GF-D8 (cell line): ENCODE results near the gene DPF3.

ENCODE experiments used
- DNase-seq: peaks from one replicate; lab custom pipeline; 2025; lab: John Stamatoyannopoulos, UW

Gene DPF3

DNA sequence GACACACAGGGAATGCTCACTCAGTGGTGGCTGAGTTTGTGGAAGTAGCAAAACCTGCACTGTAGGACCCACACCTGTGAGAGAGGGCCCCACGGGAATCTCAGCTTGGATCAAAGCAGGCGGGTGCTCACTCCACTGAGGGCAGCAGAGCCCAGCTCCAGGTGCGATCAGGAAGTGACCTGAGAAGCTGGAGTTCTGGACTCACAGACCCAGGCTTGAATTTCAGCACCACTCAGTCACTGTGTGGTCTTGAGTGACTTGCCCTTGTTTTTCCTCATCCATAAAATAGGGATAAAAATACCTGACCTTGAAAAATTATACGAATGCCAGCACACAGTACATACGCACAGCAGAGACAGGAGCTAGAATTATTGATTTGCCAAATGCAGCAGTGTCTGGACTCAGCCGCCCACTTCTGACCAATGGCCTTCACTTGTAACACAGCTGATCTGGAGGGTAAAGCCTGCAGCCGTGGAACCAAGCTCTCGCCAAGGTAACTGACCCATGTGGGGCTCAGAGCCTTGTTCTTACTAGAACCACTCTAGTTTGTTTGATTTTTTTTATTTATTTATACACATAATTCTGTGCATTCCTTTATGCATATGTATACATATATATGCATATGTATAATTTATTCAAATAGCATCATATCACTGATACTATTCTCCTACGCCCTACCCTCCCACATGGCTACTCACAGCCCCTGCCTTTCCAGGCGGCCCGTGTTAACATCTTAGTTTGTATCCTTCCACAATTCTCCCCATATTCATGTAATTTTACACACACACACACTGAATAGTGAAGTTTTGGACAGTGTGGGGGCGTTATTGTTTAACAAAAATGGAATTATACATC lies 53.9 kb downstream of the DPF3 start:
- no peak for DNase-seq

DNA sequence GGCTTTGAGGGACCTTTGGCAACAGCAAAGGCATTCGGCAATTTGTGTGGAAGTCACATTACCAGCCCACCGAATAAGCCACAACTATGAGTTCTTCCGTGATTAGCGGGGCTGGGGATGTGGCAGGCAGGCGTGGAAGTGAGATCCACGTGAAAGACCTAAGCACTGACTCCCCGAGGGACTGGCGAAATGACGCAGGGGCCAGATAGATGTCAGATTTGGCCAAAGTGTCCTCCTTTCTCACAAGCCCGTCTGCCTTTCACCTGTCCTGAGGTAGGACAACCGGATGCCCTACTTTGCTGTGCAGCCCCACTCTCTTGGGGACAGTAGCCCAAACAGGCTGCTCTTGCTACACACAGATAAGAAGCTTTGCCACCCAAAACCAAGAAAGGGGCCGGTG lies 54.5 kb downstream of the DPF3 start:
- DNase-seq, result no peak

DNA sequence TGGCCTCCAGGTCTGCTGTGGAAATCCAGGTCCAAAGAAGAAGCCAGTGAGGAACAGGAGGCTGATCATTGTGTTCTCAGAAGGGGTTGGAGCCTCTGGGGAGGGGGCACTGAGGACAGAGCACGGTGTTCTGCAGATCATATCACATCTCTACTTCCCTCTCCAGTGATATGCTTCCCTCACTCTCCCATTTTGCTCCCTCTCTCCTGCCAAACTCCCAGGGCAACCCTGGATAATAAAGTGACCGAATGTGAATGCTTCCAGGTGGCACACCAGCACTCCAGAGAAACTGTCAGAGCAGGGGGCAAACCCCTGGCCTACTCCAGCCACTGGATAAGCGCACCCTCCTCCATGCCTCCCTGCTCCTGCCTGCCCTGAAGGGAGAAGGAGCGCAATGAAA lies 57.8 kb downstream of the DPF3 start:
- no peak for DNase-seq

DNA sequence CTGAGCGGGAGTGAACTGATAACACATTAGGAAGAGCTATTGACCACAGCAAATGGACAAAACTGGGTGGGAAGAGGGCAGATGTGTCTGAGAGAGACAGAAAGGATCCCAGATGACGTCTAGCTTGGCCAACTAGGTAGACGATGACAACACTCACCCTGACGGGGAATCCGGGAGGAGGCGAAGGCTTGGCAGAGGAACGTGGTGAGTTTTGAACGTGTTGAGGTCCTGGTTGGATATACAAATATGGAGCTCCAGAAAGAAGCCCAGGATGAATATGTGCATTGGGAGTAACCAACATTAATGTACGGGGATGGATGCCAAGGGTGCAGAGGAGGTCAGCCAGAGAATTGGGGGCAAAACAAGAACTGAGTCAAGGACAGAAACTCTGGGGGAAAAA lies 60.7 kb downstream of the DPF3 start:
- DNase-seq, result no peak

DNA sequence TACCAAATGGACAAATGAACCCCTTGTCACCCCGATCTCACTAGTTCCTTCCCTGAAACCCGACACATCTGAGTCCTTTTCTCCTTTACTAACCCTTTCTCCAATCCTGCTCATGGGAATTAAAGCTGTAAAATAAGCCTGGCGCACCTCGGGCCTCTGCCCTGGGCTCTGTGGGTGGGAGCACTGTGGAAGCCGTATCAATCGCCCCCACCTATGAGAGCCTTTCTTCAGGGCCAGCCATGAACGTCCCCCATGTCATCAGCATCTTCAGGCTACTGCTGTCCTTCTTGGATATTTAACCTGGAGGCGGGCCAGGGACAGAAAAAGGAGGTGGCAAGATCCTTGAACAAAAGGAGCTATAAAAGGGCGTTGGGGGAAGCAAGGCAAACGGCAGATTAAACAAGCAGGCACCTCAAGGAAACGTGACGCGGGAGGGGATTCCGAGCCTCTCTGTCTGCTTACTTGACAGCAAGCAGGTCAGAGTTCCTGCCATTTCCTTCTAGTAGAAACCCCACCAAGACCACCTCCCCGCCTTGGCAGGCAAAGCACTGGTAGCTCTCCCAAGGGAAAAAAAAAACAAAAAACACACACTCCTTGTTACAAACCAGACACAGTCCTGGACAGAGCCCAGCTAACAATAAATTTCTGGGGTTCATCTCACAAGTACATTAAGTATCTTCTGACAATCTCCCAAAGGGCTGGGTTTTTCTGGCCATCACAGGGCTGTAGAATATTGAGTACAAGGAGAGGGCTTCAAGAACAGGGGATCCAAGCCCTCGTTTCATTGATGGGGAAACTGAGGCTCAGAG lies 62.9 kb downstream of the DPF3 start:
- DNase-seq, result no peak

DNA sequence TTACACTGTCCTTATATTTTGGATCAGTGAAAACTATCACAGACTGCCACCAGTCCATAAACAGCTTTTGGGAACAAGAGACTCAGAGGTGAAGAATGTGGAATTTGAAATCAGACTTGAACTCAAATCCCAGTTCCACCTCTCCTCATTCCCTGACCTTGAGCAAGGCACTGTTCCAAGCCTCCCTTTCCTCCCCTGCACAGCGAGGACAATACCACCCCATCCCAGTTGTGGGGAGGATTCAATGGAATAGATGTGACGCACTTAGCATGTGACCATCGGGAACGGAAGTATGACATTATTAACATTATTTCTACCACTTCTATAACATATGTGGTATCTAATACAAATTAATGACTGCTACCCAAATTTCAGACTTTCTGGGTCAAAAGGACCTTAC lies 63.5 kb downstream of the DPF3 start:
- DNase-seq, result no peak

DNA sequence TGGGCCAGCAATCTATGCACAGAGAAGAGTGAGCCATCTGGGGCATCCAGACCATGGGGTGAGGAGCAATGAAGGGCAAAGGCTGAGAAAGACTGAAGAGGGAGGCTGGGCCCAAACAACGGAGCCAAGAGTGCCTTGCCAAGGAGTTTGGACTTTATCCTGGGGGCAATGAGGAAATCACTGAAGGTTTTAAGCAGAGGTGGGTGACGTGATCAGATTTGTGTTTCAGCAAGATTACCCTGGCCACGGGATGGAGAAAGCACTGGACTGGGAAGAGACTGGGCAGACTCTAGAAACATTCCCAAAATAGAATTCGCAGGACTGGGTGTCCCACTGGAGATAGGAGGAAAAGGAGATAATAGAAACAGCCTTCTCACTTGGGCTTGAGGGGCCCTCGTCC lies 65.3 kb downstream of the DPF3 start:
- DNase-seq, result no peak

DNA sequence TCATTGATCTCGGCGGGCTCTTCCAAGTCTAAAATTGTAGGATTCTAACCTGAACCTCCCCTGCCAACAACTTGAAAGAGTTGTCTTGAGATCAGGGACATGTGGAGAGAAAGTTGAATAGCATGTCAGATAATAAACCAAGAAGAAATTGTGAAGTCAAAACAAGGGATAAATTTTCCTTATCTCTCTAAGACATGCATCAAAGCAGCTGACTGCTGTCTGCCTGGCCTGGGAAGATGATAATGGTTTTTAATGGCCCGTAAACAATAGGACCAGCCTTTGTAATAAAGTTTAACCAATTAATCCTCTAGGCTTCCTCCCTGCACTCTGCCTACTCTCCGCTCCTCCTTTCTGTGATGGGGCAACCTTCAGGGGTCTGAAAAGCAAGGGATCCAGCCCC lies 67.9 kb downstream of the DPF3 start:
- no peak for DNase-seq

DNA sequence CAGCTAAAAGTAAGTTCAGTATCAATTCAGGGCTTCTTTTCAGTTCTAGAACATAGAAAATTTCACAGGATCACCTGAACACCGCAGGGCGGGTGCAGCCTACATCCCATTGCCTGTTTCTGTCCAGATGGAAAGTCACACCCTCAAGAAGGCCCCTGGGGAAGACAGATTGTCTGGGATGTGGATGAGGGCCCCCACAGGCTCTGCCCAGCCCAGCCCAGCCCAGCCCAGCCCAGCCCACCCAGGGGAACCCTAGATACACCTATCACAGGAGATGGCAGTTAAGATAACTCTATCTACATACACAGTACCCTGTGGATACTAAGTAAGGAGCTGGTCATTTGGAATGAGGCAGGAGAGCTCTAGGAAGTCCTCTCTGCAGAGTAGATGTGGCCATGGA lies 68.4 kb downstream of the DPF3 start:
- no peak for DNase-seq

DNA sequence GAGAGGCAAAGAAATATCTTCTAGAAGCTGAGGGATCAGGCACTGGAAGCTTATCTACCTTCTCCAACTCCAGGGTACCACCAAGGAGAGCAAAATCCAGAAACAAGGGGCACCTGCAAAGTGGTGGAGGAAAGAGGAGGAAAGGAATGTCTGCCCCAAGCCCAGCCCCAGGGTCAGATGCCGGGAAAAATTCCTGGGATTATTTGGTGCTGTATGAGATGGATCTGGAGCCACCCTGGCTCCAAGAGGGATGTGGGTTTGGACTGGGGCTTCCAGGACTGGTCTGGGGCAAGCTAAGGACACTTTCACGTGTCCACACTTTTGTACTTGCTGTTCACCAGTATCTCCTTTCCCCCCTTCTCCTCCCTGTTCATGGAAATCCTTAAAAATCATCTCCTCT lies 69.8 kb downstream of the DPF3 start:
- no peak for DNase-seq

DNA sequence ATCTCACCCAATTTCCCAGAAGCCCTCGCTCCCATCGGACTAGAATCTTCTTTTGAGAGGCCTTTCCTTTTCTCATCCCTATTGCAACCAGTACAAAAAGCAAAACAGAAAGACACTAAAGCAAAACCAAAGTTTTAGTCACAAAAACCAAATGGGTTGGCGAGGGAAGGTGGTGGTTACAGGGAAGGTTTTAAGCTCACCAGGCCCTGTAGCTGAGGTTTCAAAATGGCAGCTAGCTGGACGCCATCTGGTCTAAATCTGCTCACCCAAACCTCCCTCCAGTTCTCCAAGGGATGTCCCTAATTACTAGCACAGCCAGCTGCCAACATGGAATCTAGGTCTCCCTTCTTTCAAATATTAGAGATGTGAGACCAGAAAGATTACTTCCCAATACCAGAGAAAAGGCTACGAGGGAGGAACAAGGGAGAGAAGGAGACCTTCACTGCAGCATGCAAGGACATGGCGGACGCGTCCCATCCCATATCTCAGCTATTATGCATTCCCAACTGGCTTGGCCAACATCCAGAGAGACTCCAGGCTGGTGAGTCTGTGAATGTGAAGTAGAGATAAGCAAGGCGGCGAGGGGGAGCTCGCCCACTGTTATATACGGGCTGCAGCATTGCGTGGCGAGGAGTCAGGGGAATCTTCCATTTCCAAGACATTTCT lies 70.8 kb downstream of the DPF3 start:
- no peak for DNase-seq

DNA sequence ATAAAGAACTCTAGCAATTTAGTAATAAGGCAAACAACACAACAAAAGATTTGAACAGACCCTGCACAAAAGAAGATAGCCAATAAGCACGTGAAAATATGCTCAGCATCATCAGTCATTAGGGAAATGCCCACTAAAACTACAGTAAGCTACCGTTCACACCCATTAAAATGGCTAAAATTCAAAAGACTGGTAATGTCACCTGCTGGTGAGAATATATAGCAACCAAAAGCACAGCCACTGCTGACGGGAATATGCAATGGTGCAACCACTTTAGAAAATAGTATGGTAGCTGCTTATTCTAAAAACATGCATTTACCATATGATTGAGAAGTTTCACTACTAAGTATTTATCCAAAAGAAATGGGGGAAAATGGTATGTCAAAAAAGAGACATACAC lies 74.9 kb downstream of the DPF3 start:
- no peak for DNase-seq

DNA sequence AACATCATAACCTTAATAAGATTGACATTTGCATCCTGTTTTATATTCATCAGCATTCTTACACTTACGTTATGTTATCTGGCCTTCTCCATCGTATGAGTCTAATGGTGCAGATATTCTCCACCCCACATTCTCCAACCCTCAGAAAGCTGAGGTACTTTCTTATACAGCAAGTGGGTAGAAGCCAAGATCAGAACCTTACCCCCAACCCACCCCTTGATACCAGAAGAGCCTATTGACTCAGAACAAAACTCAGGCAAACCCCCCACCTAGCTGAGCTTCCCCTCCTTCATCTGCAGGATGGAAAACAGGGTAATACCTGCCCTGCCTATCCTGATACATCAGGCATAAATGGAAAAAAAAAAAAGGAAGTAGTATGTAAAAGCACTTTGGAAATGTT lies 77.6 kb downstream of the DPF3 start:
- no peak for DNase-seq

DNA sequence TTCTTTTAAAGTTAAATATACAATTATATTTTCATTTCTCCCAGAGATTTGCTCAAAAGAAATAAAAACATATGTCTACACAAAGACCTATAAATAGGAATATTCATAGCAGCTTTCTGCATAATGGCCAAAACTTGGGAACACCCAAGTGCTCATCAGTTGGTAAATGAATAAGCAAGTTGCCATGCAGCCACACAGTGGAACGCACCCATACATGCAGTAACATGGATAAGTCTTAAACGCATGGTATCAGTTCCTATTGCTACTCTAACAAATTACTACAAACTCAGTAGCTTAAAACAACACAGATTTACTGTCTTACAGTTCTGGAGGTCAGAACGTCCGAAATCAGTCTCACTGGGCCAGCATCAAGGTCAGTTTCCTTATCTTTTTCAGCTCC lies 78.5 kb downstream of the DPF3 start:
- no peak for DNase-seq

DNA sequence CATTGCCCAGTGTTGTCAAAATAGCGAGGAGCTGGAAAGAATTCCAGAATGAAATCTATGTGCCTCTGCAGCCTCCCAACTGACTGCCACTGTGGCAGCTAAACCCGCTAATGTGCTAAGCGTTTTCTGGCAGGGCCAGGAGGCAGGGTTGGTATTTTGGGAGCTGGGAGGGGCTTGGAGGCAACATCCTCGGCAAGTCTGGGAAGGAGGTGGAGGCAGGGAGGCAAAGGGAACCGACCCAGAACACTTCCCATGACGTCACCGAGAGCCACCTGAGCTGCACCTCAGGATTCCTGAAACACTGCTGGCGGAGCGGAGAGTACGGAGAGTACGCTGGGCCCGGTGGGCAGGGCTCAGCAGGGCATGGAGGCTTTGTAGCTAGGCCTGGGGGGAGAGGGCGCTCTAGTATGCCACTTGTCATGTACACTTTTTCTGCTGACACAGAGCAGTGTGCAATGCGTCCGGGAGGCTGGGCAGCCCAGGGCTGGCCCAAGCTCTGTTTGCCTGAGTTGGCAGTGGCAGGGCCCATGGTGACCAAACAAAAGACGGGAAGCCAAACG lies 81.5 kb downstream of the DPF3 start:
- no peak for DNase-seq

DNA sequence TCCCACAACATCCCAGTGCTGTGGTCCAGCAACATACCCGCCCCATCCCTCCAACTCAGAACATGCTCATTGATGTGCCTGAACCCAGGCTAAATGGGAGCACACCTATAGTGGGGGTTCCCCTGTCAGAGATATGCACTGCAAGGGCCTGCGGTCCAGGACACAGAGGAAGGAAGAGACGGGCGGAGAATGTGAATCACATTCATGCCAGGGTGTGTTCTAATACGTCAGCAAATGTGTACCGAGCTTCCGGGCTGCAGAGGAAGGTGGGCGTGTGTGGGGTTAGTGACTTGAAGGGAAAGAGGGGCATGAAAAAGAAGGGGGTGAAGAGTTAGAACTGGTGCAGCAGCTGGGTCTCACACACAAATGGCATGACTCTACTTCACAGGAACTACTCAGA lies 83.7 kb downstream of the DPF3 start:
- DNase-seq, result no peak

DNA sequence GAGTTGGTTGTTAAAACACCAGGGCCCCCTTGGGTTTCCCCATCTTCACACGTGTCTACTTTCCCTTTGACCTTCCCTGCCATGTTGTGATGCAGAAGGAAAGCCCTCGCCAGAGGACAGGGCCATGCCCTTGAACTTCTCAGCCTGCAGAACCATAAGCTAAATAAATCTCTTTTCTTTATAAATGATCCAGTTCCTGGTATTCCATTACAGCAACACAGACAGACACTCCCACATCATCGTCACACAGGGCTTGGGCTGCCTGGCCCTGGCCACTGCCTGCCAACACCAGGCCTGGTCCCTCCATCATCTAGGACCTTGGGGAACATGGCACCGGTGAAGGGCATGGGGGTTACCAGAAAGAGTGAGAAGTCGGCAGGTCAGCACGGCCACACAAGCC lies 84.8 kb downstream of the DPF3 start:
- no peak for DNase-seq

DNA sequence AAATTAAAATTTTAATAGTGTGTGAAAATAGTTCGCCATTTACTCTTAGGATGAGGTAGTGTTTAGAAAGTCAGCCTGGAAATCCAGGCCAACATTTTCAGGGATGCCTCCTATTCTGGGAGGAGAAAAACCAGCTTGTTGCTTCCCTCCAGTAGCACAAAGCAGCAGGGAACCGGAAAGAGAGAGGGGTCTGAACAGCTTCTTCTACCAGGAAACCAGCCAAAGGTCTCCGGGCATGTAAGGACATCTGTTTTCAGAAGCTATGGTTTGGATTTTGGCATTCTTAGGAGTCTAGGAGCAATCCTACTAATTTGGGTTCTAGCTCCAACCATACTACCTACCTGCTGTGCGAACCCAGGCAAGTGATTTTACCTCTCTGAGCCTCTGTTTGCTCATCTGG lies 85.3 kb downstream of the DPF3 start:
- no peak for DNase-seq

DNA sequence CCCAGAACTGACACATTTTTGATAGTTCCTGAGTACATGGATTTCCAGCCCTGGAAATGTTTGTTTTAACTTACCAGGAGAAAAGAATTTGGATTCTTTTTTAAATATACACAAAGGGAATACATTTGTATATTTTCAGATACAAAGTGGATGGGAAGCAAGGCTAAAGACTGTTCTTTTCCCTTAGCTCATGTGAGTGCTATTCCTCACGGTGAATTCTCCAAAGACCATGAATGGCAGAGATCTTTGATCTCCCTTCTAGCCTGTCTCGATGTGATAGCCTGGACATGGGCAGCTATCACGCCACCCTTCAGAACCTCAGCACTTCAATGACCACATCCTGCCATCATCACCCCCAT lies 91.3 kb downstream of the DPF3 start:
- DNase-seq, result no peak

DNA sequence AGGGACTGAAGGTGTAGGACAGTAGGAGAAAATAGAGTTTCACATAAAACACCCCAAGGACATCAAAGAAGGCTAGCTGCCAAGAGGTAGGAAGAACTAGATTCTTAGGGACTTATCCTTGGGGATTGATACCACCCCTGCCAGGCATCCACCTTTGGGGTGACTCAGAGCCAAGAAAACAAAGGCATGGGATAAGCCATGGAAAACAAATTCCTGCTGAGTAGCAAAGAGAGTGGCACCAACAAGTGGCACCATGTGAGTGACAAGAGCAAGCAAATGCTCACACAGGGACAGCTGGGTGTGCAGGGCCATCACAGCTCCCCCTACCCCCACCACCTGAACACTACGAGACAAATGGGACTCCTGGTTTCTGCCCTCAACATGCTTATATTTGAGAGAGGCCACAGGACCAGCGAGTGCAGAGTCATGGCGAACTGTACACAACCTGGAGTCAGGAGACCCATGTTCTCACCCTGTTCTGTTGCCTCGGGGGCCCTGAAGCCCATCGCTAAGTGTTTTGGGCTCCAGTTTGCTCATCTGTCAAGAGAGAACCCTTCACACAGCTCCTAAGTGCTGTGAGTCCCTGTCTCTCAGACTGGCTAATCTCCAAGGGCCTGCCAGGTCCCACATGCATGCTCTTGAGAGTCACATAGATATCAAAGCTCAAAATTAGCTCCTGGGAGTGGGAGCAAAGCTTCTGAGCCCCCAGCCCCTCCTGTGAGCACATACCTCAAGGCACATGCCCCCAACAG lies 91.9 kb downstream of the DPF3 start:
- DNase-seq, result no peak

DNA sequence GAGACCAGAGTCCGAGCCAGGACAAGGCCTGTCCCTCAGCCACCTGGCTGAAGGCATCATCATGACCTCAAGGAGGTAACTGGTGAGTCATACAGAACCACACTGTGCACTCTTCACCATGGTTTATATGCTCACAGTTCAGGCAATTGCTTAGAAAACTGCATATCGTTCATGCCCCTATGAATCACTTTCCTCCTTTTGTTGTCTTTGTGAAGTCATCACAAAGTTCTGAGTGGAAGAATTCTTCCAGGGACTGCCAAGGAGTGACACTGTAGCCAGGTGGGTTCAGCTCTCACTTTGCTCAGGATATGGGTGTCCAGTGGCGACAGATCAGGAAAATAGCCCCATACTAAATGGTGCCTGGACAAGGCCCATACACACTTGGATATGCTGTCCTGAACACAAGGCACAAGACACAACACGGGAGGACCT lies 92.5 kb downstream of the DPF3 start:
- no peak for DNase-seq

DNA sequence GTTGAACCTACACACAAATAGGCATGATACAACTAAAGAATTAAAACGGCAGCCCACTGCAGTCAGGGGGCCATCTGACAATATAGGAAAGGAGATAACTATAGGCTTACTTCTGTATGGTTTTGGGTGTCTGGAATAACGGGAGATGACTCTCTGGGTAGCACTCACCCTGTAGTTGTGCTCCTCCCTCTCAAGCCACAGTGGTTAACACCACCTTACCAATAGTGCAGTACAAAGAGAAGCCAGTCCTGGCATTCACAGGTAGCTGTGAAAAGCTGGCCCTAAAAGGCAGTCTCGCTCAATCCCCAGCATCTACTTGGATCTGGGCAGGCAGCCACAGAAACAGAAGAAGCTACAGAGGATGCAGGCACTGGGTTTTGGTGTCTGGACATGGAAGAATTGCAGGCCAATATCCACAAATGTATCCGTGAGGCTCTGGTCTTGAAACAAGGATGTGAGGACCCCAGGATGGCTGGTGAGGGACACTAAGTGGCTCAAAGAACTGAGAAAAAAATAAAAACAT lies 93.0 kb downstream of the DPF3 start:
- no peak for DNase-seq
